CD4-positive, alpha-beta T cell treated with Interleukin-10 for 1 hour (primary cell): Measurements from ENCODE around the gene MARF1.
"Not testable (repeated sequence)": the region's sequence is repeated elsewhere in the genome, so short reads cannot be mapped to it uniquely, and the experiment has no call there.

Experiments
- DNase-seq: peaks from one replicate; pipeline ENCODE4 v3.0.0-alpha.2; 2020

The MARF1 gene

GRCh38 chr16:15598648-15599190, 44.2 kb downstream of the MARF1 start:
- no peak for DNase-seq

- no peak for DNase-seq
These were observed 44.9 kb downstream of the MARF1 start for GRCh38 chr16:15597822-15598647.

DNA sequence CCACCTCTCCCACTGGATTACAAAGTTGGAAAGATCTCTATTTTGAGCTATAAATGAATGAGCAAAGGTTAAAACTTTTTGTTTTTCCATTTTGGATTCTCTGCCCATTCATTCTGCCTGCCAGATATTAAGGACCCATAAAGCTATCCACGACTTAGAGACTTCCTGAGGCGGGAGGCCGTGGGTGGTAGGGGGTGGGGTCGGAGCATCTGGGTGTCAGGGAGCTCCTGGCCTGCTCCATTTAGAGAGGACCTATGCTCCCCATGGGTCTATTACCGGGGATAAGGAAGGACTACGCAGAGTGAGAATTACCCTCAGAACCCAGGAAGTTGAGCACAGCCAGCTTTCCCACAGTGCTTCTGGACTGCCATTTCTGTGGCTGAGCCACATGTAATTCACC, 45.8 kb downstream of the MARF1 start:
- DNase-seq = no peak

- no peak for DNase-seq
These were observed 48.1 kb downstream of the MARF1 start for GRCh38 chr16:15594711-15595320.

GRCh38 chr16:15593235-15593634, 49.7 kb downstream of the MARF1 start:
- no peak for DNase-seq

- DNase-seq = peak; percentile 16
These were observed 50.6 kb downstream of the MARF1 start for GRCh38 chr16:15592324-15592723.

DNA sequence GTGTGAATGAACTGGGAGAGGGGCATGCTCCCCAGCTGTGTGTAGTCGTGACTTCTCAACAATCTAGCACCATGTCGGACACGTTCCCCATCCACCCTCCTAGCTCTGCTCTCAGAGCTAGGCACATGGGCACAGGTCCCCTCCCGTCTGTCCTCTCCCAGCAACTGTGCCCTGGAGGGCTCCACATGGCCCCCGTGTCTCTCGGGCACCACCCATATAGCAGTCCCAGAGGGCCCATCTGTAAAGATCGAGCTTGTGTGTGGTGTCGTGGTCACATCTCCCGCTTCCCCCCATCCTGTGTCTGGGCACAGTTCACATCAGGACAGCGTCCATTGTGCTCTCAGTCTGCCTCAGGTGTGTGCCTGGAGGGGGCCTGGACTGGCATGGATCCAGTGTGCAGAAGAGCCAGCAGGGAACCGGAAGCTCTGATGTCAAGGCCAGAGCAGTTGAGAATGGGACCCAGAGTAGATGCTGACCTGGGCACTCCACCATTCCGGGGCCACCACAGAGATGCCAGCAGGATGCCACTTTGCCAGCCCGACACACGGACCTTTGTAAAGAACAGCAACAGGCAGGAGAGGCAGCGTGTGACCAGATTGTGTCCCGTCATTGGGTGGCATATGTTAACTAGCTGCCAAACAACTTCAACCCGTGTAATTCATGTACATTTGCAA, 55.7 kb downstream of the MARF1 start:
- no peak for DNase-seq

DNA sequence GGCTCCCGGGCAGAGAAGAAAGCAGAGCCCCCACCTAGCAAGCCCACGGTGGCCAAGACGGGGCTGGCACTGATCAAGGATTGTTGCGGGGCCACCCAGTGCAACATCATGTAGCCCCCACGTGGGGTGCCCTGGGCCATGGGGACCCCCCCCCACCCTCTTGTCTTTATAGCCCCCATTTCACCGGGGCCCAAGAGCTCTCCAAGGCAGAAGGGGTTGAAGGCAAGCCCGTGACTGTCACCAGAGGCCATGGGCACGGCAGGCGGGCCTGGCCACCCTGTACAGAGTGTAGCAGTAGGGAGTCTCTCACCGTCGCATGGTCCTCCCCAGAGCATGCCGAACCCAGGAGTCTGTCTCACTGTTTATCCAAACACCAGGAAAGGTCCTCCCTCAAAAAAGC, 56.2 kb downstream of the MARF1 start:
- DNase-seq = no peak

GRCh38 chr16:15585956-15586355, 57.0 kb downstream of the MARF1 start:
- DNase-seq = no peak

- DNase-seq = no peak
These were observed 59.4 kb downstream of the MARF1 start for GRCh38 chr16:15583526-15583925.

DNA sequence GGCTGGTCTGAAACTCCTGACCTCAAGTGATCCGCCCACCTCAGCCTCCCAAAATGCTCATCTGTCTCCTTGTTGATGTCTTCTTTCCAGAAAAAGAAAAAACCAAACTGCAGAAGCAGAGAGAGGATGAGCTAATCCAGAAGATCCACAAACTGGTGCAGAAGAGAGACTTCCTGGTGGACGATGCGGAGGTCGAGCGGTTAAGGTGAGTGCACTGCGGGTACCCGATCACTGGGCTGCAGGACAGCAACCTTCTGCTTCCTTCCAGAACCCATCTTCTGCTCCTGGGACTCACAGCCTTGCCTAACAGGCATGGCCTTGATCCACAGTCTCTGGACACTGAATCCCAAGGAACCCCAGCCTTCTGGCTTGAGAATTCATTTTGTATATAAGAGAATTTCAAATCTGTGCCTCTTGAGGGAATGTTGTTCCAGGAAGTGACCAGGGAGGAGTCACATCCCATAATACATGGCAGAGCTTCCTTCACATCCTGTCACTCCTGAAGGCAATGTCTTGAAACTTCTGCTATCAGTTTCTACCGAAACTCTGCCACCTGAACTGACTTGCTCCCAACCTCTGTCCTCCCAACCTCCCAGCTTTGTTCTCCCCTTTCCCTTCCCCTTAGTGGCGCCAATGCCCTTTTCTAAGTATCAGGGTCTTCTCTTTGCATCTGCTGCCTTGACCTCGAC, 61.7 kb downstream of the MARF1 start:
- DNase-seq = no peak

GRCh38 chr16:15578824-15579223, 64.1 kb downstream of the MARF1 start:
- no peak for DNase-seq

DNA sequence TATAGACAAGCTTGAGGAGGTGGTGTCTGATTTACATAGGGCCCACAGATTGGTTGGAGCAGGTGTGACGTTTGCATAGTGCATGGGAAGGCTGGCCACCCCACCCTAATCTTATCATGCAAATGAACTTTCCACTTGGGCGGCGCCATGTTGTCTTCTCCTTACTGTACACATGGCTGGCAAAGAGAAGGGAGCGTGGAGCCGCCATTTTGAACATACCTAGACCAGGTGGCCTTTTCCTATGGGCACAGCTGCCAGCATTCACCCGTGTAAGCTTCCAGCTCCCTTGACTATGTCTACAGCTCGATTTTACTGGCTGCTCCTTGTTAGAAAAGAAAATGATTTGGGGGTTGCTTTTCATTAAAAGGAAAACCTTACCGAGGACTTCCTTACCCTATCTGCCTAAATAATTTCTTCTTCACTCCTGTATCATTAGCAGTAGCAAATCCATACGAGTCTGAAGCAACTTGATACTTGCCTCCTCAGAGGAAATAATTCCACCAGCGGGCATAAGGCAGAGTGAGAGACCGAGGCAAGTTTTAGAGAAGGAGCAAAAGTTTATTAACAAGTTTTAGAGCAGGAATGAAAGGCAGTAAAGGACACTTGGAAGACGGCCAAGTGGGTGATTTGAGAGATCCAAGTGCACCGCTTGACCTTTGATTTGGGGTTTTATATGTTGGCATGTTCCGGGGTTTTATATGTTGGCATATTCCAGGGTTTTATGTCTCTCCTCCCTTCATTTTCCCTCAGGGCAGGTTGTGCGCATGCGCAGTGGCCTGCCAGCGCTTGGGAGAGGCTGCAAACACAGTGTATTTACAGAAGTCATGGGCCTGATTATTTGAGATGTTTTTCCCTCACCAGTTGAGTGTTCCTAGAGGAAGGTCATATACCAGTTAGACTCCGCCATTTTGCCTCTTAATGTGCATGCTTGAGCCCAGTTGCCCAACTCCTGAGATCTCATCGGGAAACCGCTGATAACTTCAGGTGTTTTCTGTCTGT, 65.7 kb downstream of the MARF1 start:
- DNase-seq = no peak

GRCh38 chr16:15575293-15576049, 67.5 kb downstream of the MARF1 start:
- no peak for DNase-seq

GRCh38 chr16:15574614-15574948, 68.4 kb downstream of the MARF1 start:
- no peak for DNase-seq

DNA sequence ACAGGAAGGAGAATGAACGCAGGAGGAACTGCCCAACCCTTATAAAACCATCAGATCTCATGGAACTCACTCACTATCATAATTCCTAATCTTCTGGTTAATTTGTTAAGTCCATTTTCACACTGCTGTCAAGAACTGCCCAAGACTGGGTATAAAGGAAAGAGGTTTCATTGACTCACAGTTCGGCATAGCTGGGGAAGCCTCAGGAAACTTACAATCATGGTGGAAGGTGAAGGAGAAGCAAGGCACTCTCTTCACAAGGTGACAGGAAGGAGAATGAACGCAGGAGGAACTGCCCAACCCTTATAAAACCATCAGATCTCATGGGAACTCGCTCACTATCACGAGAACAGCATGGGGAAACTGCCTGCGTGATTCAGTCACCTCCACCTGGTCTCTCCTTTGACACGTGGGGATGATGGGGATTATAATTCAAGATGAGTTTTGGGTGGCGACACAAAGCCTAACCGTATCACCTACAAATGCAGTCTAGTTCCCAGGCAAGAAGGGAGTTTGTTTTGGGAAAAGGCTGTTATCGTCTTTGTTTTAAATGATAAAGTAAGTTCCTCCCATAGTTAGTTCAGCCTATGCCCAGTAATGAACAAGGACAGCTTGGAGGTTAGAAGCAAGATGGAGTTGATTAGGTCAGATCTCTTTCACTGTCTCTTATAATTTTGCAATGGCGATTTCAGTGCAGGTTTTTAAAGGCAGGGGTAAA, 68.9 kb downstream of the MARF1 start:
- not testable (repeated sequence) for DNase-seq

- no peak for DNase-seq
These were observed 69.6 kb downstream of the MARF1 start for GRCh38 chr16:15573274-15573895.

DNA sequence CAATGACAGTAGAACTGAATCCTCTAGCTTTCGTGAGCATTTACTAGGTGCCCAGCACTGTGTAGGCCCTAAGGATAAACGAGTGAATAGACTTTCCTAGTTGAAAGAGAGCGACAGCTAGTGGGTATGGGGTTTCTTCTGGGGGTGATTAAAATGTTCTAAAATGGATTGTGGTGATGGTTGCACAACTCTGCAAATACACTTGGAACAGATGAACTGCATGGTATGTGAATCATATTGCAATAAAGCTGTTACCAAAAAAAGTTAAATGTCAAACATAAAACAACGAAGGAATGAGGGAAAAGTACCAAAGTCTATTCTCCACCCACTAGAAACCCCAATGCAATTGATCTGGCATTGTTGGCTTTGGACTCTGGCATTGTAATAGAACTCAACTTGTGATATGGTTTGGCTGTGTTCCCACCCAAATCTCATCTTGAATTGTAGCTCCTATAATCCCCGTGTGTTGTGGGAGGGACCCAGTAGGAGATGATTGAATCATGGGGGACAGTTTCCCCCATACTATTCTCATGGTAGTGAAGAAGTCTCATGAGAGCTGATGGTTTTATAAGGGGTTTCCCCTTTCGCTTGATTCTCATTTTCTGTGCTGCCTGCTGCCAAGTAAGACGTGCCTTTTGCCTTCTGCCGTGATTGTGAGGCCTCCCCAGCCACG, 70.5 kb downstream of the MARF1 start:
- no peak for DNase-seq

GRCh38 chr16:15571557-15571956, 71.4 kb downstream of the MARF1 start:
- no peak for DNase-seq
